Neural progenitor cell (in vitro differentiated cells): Measurements from ENCODE around the gene FUT7. TPM values are rescaled to one million over a fixed set of nuclear protein-coding genes. Genes with fewer than 3 reads are reported as not detected.

Experiments
- DNase-seq: peaks from one replicate; pipeline ENCODE4 v3.0.0-alpha.2; 2016; ENCODE audit warnings: low spot score
- H2AFZ ChIP-seq: fragments of 200-600 bp; sonication (generic); replicated peaks from 2 replicates; pipeline ENCODE4 v1.6.1; 2016; ENCODE audit warnings: antibody characterized with exemption
- H3F3A ChIP-seq: fragments of 200-600 bp; sonication (generic); 2 replicates; pipeline ENCODE4 v1.6.1; 2016; ENCODE audit warnings: antibody characterized with exemption, low read depth
- H3K27ac ChIP-seq: fragments of 200-600 bp; sonication (generic); 2 replicates; pipeline ENCODE4 v1.5.1; 2016; ENCODE audit warnings: mild to moderate bottlenecking
- H3K27me3 ChIP-seq: fragments of 200-600 bp; sonication (generic); 2 replicates; pipeline ENCODE4 v1.6.1; 2016; ENCODE audit warnings: mild to moderate bottlenecking, moderate library complexity
- H3K36me3 ChIP-seq: fragments of 200-600 bp; sonication (generic); 2 replicates; pipeline ENCODE4 v1.5.1; 2016
- H3K4me1 ChIP-seq: fragments of 200-600 bp; sonication (generic); 2 replicates; pipeline ENCODE4 v1.6.1; 2016; ENCODE audit warnings: mixed run types
- H3K4me2 ChIP-seq: fragments of 200-600 bp; sonication (generic); 2 replicates; pipeline ENCODE4 v1.6.1; 2016
- H3K4me3 ChIP-seq: fragments of 200-600 bp; sonication (generic); 2 replicates; pipeline ENCODE4 v1.5.1; 2016
- H3K79me2 ChIP-seq: fragments of 200-600 bp; sonication (generic); 2 replicates; pipeline ENCODE4 v1.6.1; 2016; ENCODE audit warnings: low read depth
- H3K9ac ChIP-seq: fragments of 200-600 bp; sonication (generic); 2 replicates; pipeline ENCODE4 v1.6.1; 2016
- H3K9me3 ChIP-seq: fragments of 200-600 bp; sonication (generic); 2 replicates; pipeline ENCODE4 v1.5.1; 2016; ENCODE audit warnings: low read depth
- H4K20me1 ChIP-seq: fragments of 200-600 bp; sonication (generic); 2 replicates; pipeline ENCODE4 v1.6.1; 2016; ENCODE audit warnings: low read depth
- H3K27ac Mint-ChIP-seq: 3 replicates; pipeline ENCODE4 v1.8.0; 2021; ENCODE audit warnings: mixed read lengths
- H3K27me3 Mint-ChIP-seq: 2 replicates; pipeline ENCODE4 v1.8.0; 2022; ENCODE audit warnings: low read depth, mild to moderate bottlenecking, inconsistent platforms, moderate library complexity, mixed read lengths; ENCODE audit not compliant: insufficient read depth
- H3K36me3 Mint-ChIP-seq: 3 replicates; pipeline ENCODE4 v1.8.0; 2021; ENCODE audit warnings: mixed read lengths
- H3K4me1 Mint-ChIP-seq: 3 replicates; pipeline ENCODE4 v1.8.0; 2021; ENCODE audit warnings: mixed read lengths
- H3K4me3 Mint-ChIP-seq: 3 replicates; pipeline ENCODE4 v1.8.0; 2021; ENCODE audit warnings: mild to moderate bottlenecking, moderate library complexity, mixed read lengths
- H3K9me3 Mint-ChIP-seq: 3 replicates; pipeline ENCODE4 v1.8.0; 2020; ENCODE audit warnings: mixed read lengths
- EZH2 ChIP-seq: fragments of 200-600 bp; sonication (generic); IDR thresholded peaks from 2 replicates; pipeline ENCODE4 v1.6.1; 2017; ENCODE audit warnings: antibody characterized with exemption, mild to moderate bottlenecking, moderate library complexity
- EZH2phosphoT487 ChIP-seq: fragments of 200-600 bp; sonication (generic); IDR thresholded peaks from 2 replicates; pipeline ENCODE4 v1.6.1; 2017; ENCODE audit warnings: antibody characterized with exemption
- total RNA-seq: library from RNA; depleted of rRNA; stranded (reverse); fragments of >200 nt; gene quantifications from 2 replicates; pipeline ENCODE4 v1.2.3, GENCODE V29; 2015; ENCODE audit warnings: low replicate concordance
- TF ChIP-seq, protein P1 (sequence below): fragments of 200-600 bp; sonication (generic); IDR thresholded peaks from 2 replicates; pipeline ENCODE4 v1.5.1; 2017; ENCODE audit warnings: antibody characterized with exemption, mild to moderate bottlenecking

The FUT7 gene
- total RNA-seq, 1 donor from 2014 or later: not detected

- Histone ChIP-seq H3K4me2 (peak overlapping the region; percentile 99), H3F3A (peaks cover 30% of the 10 kb centered on the region), H3K79me2 (no peaks in the 10 kb centered on the region), H3K27me3 (peaks cover 24% of the 10 kb centered on the region), H3K4me1 (peaks cover 24% of the 10 kb centered on the region), H3K36me3 (no peaks in the 10 kb centered on the region), H3K4me3 (no peak overlapping the region), H4K20me1 (peaks cover 13% of the 10 kb centered on the region), H2AFZ (no peak overlapping the region), H3K9me3 (no peaks in the 10 kb centered on the region), H3K27ac (no peak overlapping the region), H3K9ac (no peak overlapping the region)
- no peak for DNase-seq
- Mint-ChIP-seq H3K36me3 (no peaks in the 10 kb centered on the region), H3K4me3 (peak overlapping the region; percentile 91), H3K9me3 (no peaks in the 10 kb centered on the region), H3K27me3 (peaks cover 3% of the 10 kb centered on the region), H3K4me1 (peaks cover 12% of the 10 kb centered on the region), H3K27ac (no peak overlapping the region)
- TF ChIP-seq EZH2 (no peak), EZH2phosphoT487 (no peak)
- TF ChIP-seq, protein P1, sequence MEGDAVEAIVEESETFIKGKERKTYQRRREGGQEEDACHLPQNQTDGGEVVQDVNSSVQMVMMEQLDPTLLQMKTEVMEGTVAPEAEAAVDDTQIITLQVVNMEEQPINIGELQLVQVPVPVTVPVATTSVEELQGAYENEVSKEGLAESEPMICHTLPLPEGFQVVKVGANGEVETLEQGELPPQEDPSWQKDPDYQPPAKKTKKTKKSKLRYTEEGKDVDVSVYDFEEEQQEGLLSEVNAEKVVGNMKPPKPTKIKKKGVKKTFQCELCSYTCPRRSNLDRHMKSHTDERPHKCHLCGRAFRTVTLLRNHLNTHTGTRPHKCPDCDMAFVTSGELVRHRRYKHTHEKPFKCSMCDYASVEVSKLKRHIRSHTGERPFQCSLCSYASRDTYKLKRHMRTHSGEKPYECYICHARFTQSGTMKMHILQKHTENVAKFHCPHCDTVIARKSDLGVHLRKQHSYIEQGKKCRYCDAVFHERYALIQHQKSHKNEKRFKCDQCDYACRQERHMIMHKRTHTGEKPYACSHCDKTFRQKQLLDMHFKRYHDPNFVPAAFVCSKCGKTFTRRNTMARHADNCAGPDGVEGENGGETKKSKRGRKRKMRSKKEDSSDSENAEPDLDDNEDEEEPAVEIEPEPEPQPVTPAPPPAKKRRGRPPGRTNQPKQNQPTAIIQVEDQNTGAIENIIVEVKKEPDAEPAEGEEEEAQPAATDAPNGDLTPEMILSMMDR: no peak
Observed at GRCh38 chr9:137026828-137027227, 5.1 kb downstream of the FUT7 start.

GRCh38 chr9:137026384-137026783, 5.5 kb downstream of the FUT7 start:
- peak overlapping the region; percentile 68 for H3K4me3 Mint-ChIP-seq

GRCh38 chr9:137025517-137025966, 6.3 kb downstream of the FUT7 start:
- Histone ChIP-seq H3K79me2 (no peaks in the 10 kb centered on the region), H3K4me1 (peaks cover 24% of the 10 kb centered on the region), H4K20me1 (peaks cover 13% of the 10 kb centered on the region), H3K4me3 (no peak overlapping the region), H3K27ac (no peak overlapping the region), H3K9me3 (no peaks in the 10 kb centered on the region), H3K4me2 (no peak overlapping the region), H3K36me3 (no peaks in the 10 kb centered on the region), H2AFZ (no peak overlapping the region), H3F3A (peaks cover 30% of the 10 kb centered on the region), H3K9ac (no peak overlapping the region), H3K27me3 (peaks cover 24% of the 10 kb centered on the region)
- H3K27ac Mint-ChIP-seq: no peak overlapping the region
- no peaks in the 10 kb centered on the region for H3K9me3 Mint-ChIP-seq
- H3K4me3 Mint-ChIP-seq: no peak overlapping the region
- H3K4me1 Mint-ChIP-seq: peaks cover 12% of the 10 kb centered on the region
- H3K27me3 Mint-ChIP-seq: peaks cover 3% of the 10 kb centered on the region
- TF ChIP-seq EZH2phosphoT487 (no peak), EZH2 (no peak)
- TF ChIP-seq, protein P1: no peak
- H3K36me3 Mint-ChIP-seq: no peaks in the 10 kb centered on the region
- DNase-seq: peak; percentile 43

More at GRCh38 chr9:137026384-137026783, 5.5 kb downstream of the FUT7 start:
- Histone ChIP-seq H3K4me3 (no peak overlapping the region), H3K27me3 (peaks cover 24% of the 10 kb centered on the region), H3K4me2 (no peak overlapping the region), H4K20me1 (peaks cover 13% of the 10 kb centered on the region), H3K36me3 (no peaks in the 10 kb centered on the region), H3K9ac (no peak overlapping the region), H3F3A (peaks cover 30% of the 10 kb centered on the region), H3K4me1 (peaks cover 24% of the 10 kb centered on the region), H3K9me3 (no peaks in the 10 kb centered on the region), H3K79me2 (no peaks in the 10 kb centered on the region), H3K27ac (no peak overlapping the region), H2AFZ (no peak overlapping the region)
- no peaks in the 10 kb centered on the region for H3K9me3 Mint-ChIP-seq
- DNase-seq: no peak
- TF ChIP-seq EZH2phosphoT487 (no peak), EZH2 (no peak)
- TF ChIP-seq, protein P1: no peak
- H3K36me3 Mint-ChIP-seq: no peaks in the 10 kb centered on the region
- H3K27ac Mint-ChIP-seq: no peak overlapping the region
- peaks cover 12% of the 10 kb centered on the region for H3K4me1 Mint-ChIP-seq
- H3K27me3 Mint-ChIP-seq: peaks cover 3% of the 10 kb centered on the region
